GM19043 (cell line): ENCODE results near the gene VKORC1L1.
"Not testable (repeated sequence)": the region's sequence is repeated elsewhere in the genome, so short reads cannot be mapped to it uniquely, and the experiment has no call there.

Experiments
- ATAC-seq: cut with Tn5 transposase; IDR thresholded peaks from one replicate; pipeline ENCODE4 v1.9.1; 2021; ENCODE audit warnings: low read depth; ENCODE audit not compliant: unreplicated experiment

The VKORC1L1 gene

DNA sequence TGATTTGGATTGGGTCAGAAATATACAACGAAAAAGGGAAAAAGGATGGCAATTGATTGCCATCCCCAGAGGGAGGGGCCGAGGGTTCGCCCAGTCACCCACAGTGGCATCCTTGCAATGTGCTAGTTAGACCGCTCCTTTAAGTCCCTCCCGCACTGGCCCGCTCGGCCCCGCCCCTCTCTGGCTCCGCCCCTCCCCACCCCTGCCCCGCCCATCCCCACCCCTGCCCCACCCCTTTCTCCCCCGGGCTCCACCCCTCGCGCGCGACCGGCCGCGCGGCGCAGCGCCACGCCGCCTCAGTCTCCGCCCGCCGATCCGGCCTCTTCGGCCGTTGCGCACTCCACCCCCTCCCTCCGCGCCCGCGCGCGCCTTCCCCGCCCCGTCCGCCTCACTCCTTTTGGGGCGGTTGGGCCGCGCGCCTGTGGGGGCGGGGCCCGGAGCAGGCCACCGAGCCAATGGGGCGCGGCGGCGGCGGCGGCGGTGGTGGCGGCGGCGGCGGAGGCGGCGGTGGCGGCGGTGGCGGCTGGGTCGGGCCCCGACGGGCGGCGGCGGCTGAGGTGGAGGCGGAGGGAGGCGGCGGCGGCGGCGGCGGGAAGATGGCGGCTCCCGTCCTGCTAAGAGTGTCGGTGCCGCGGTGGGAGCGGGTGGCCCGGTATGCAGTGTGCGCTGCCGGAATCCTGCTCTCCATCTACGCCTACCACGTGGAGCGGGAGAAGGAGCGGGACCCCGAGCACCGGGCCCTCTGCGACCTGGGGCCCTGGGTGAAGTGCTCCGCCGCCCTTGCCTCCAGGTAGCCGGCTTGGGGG is at the start of gene VKORC1L1:
VKORC1L1 (plus strand) TSS at position 299 of the 806 bp plus-strand sequence; CDS start at position 597, 298 bp downstream.
- ATAC-seq: peak; percentile 83

- no peak for ATAC-seq
Measured at GRCh38 chr7:65827366-65827765, 45.5 kb upstream of the VKORC1L1 start.

- ATAC-seq: no peak
Measured at GRCh38 chr7:65832281-65832680, 40.6 kb upstream of the VKORC1L1 start.

DNA sequence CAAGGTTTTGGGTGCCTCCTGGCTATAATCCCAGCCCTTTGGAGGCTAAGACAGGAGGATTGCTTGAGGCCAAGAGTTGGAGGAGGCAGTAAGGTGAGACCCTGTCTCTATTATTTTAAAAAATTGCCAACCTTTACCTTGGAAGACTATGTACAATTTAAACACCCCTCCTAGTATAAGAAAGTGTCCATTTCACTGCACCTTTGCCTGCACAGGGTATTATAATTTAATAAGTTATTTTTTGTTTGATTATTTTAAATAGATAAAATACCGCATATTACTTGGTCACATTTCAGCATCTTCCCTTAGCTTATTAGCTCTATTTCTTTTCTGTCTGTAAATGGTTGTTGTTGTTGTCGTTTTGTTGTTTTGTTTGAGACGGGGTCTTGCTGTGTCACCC is 36.2 kb upstream of the VKORC1L1 start:
- ATAC-seq: not testable (repeated sequence)

GRCh38 chr7:65837541-65837956 is 35.3 kb upstream of the VKORC1L1 start:
- ATAC-seq: not testable (repeated sequence)

- no peak for ATAC-seq
Measured at GRCh38 chr7:65839846-65840245, 33.0 kb upstream of the VKORC1L1 start.

GRCh38 chr7:65840446-65840845 is 32.4 kb upstream of the VKORC1L1 start:
- no peak for ATAC-seq

DNA sequence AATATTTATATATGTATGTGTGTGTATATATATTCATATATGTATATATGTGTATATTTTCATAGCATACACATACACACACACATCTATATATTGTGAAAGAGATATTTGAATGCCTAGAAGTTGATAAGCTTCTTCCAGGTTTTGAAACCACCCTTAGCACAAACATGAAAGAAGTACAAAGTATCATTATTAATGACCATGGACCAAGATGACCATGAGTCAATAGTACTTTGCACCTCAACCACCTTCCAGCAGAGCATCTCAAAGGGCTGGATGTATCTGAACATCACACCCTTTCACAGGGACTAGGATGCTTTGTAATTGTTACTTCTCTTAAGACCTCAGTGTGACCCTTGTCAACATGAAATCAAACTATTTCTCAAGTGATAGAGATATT is 29.3 kb upstream of the VKORC1L1 start:
- ATAC-seq: not testable (repeated sequence)

GRCh38 chr7:65846008-65846570 is 26.8 kb upstream of the VKORC1L1 start:
- ATAC-seq: no peak

DNA sequence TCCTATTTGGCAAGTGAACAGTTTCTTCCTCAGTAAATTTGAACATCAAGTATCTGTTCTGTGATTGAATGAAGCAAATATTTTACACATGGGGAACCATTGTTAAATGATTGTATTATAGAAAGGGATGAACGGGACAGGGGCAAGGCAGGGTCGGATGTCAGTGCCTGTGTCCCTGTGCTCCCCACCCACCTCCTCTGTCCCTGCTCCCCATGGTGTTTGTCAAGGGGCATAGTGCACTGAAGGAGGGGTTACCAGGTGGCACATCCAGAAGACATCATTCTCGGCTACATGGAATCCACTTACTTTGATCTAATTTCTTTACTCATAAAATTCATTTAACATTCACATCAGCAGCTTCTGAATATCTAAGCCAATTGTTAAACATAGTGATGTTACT is 19.4 kb upstream of the VKORC1L1 start:
- not testable (repeated sequence) for ATAC-seq

DNA sequence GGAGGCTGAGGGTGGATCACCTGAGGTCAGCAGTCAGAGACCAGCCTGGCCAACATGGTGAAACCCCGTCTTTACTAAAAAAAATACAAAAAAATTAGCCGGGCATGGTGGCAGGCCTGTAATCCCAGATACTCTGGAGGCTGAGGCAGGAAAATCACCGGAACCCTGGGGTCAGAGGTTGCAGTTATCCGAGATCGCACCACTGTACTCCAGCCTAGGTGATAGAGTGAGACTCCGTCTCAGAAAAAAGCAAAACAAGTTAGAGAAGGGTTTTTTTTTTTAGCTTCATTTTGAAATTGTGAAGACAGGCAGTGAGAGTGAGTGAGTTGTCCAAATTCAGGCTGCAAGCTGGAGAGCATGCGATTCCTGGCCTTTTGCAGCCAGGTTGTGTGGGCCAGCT is 19.0 kb upstream of the VKORC1L1 start:
- ATAC-seq: not testable (repeated sequence)

- not testable (repeated sequence) for ATAC-seq
Measured at GRCh38 chr7:65857321-65857894, 15.5 kb upstream of the VKORC1L1 start.

DNA sequence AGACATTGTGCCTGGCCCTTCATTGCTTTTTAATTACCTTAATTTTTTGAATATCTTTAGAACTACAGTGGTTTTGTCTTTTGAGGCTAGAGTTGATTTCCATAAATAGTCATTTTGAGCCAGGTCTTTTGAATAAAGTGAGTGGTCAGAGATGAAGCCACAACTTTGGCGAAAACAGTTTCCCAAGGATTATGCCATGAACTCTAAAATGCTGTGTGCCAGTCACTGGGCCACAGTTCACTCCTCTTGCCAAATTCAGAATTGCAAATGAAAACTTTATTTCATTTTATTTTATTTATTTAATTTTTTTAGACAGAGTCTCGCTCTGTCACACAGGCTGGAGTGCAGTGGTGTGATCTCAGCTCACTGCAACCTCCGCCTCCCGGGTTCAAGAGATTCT is 14.2 kb upstream of the VKORC1L1 start:
- ATAC-seq: not testable (repeated sequence)

DNA sequence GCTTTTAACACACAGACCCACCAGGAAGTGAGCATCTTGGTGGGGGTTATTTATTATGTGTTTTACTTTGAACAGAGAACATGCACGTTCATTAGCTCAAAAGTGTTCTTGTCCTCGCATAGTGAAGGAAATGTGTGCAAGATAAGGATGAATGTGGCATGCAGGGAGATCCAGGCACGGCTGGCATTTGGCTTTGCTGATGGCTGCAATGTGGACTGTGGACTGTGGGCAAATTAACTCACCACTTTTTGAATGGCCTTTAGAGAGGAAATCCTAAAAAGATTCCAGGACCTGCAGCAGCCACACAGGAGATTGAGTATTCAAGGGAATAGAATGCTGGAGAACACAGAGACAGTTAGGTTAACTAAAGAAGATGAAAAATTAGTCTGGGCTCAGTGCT is 6.6 kb upstream of the VKORC1L1 start:
- not testable (repeated sequence) for ATAC-seq

DNA sequence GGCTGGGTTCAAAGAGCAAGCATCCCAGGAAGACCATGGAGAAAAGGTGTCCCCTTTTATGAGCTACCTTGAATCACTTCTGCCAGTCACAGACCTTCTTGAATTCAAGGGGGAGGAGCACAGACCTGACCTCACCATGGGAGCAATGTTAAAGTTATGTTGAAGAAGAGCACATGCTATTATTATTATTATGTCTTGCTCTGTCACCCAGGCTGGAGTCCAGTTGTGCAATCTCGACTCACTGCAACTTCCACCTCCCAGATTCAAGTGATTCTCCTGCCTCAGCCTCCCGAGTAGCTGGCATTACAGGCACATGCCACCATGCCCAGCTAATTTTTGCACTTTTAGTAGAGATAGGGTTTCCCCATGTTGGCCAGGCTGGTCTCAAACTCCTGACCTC is 5.2 kb upstream of the VKORC1L1 start:
- ATAC-seq: not testable (repeated sequence)

DNA sequence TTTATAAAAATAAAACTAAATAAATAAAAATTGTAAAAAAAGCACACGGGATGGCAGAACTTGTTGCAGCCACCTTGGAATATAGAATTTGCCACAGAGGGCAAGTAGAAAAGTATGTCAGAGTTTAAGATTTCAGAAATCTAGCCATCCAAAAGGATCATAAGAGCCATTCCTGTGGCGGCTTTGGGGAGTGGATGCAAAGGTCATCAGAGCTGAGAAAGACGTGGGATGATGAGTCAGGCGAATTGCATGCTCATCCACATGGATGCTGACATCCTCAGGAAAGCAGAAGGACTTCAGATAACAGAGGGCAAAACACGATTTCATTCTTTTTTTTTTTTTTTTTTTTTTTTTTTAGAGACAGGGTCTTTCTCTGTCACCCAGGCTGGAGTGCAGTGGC is 3.6 kb upstream of the VKORC1L1 start:
- ATAC-seq: not testable (repeated sequence)

DNA sequence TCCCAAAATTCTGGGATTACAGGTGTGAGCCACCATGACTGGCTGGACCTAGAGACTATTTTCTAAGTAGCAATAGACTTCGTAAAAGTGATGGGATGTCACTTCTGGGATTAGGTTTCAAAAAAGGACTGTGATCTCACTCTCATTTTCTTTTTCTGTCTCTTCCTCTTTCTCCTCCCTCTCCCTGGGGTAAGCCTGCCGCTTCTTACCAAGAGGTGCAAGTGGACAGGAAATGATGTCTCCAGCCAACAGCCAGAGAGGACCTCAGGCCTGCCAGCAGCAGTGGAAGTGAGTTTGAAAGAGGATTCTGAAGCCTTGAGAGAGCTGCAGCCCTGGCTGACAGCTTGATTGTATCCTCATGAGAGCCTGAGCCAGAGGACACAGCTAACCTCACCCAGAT is 1.4 kb upstream of the VKORC1L1 start:
- ATAC-seq: peak; percentile 26

GRCh38 chr7:65873582-65874193 is 814 bp downstream of the VKORC1L1 start:
- peak; percentile 19 for ATAC-seq

- not testable (repeated sequence) for ATAC-seq
Measured at GRCh38 chr7:65875715-65876114, 2.8 kb downstream of the VKORC1L1 start.

GRCh38 chr7:65879292-65880153 is 6.6 kb downstream of the VKORC1L1 start:
- ATAC-seq: peak; percentile 43
